GM18499 (cell line): ENCODE data around the gene FNDC11.
"Not testable (repeated sequence)": the region's sequence is repeated elsewhere in the genome, so short reads cannot be mapped to it uniquely, and the experiment has no call there.

Source experiments
- ATAC-seq: cut with Tn5 transposase; IDR thresholded peaks from one replicate; pipeline ENCODE4 v1.9.1; 2021; ENCODE audit warnings: moderate number of reproducible peaks; ENCODE audit not compliant: insufficient read depth, unreplicated experiment

Gene FNDC11

DNA sequence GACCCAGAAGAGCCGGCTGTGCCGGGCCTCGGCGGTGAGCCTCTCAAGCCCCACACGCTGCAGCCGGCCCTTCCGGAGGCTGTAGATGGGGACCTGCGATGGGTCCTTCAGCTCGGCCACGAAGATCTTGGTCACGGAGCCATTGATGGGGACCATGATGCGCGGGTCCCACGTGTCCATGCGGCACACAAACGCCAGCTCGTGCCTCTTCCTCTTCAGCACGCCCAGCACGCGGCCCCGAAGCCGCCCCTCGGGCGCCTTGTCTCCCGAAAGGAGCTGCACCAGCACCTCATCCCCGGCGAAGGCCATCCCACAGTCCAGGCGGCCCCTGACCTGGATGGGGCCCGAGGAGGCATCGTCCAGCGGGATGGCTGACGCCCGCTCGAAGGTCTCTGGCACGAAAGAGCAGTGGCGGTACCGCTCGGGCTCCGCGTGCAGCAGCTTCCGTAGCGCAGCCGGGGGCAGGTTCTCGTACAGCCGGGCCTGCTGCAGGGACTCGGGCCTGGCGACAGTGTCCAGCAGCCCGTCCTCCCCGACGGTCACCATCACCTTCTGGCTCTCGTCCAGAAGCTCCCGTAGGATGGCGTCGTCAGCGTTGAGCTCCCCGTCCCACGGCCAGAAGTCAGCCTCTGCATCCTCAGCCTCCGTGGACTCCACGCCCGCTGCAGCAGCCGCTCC, 11.2 kb downstream of the FNDC11 start:
- no peak for ATAC-seq

DNA sequence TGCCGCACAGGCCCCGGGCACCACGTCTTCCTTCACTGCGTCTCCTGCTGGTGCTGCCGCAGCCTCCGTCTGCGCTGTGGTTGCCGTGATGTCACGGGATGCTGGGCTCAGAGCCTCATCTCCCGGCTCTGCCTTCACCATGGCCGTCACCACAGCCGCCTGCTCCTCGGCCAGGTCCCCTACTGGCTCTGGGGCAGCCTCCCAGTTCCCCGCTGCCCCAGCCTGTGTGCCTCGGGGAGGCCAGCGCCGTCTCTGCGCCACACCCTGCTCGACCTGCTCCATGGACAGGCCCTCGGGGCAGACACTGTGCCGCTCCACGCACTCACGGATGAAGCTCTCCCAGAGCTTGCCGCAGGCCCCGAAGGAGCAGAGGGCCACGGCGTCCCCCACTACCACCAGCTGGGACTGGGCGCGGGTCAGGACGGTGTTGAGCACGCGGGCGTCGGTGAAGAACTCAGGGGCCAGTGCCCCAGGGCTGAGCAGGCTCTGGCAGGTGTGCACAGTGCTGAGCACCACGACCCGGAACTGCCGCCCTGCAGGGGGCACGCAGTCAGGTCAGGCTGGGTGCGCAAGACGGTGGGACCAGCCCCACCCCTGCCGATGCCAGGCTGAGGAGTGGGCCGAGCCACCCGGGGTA, 11.9 kb downstream of the FNDC11 start:
- no peak for ATAC-seq

DNA sequence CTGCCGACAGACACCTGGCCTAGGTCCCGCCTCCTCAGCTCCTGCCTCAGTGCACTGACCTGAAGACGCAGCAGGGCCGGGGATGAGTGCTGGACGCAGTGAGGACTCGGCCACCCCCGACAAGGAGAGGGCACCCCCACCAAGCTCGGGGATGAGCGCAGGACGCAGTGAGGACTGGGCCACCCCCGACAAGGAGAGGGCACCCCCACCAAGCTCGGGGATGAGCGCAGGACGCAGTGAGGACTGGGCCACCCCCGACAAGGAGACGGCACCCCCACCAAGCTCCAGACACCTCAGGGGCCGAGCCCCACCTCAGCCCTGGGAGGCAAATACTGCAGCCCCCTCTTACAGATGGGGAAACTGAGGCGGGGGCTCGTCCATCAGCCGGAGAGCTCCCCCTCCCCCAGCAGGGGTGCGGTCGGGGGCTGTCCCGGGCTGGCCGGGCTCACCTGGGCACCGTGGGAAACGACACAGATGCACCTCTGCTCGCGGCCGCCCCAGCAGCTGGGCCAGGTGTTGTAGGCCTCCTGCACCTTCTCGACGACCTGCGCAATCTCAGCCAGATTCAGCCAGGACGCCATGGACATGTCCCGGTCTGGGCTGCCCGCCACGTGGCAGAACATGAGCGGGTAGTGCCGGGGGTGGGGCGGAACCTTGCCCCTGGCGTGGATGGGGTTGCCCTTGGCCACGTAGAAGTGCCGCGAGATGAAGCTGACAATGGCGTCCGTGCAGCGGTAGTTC, 12.6 kb downstream of the FNDC11 start:
- ATAC-seq: no peak

DNA sequence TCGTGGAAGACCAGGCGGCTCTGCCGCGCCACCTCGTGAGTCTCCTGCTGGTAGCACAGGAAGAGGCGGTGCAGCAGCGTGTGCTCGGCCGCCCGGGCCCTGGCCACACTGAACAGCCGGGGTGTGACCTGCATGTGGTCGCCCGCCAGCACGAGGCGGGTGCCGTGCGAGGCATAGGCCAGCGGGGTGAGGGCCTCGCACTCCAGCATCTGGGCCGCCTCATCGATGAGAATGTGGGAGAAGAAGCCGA, 13.1 kb downstream of the FNDC11 start:
- no peak for ATAC-seq

DNA sequence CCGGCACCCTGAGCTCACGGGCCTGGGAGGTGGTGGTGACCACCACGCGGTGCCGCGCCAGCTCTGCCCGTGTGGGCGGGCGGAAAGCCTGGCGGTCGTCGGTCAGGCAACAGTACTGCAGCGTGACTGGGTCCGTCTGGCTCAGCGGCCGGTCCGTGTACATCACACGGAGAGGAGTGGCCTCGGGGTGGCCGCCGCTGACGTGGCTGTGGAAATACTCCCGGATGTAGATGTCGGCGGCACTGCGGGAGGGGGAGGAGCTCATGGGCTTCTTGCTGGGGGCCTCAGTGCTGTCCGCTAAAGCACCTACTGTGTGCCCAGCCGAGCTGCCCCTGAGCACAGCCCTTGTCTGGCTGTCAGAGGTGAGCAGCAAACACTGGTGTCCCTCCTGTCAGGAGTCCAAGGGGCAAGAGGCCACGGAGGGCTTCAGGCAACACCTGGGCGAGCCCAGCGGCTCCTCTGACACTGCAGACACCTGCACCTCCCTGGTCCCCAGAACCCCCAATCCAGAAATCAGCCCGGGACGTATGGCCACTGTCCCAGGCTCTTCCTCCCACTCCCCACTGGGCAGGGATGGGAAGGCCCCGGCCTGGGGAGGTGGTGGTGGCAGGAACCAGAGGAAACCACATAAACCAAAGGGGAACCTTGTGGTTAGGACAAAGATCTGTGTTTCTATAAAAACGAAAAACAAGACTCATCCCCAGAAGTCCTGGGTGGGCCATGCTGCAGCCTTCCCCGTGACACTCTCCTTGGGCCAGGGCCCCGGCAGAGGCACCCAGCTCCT, 13.6 kb downstream of the FNDC11 start:
- ATAC-seq: peak; percentile 49

DNA sequence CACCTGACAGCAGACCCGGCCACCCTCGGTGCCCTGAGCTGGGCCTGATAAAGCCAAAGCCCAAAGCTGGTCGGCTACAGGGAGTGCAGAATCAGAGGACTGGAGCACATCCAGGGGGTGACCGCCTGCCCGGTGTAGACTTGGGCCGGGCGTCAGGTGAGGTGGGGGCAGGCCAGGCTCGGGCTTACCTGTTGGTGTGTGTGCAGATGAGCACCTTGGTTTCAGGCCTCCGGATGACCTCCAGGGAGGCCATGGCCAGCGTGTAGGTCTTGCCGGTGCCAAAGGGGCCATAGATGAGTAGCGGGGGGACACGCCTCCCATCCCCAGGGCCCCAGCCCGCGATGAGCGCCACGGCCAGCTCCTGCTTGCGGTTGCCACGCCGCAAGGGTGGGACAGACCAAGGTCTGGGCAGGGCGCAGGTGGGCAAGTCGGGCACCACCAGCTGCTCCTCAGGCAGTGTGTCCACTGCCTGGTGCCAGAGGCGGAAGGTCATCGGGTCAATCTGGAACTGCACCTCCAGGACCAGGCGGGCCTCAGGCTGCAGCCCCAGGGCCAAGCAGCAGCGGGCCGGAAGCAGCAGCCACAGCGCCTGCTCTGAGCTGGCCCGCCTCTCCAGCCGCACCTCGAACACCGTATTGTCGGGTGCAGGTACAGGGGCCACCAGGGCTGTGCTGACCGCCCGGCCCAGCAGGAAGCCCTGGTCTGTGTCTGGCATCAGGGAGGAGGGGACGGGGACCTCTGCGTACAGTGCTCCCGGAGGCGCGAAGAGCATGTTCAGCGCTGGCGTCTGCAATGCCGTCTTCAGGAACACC, 14.4 kb downstream of the FNDC11 start:
- no peak for ATAC-seq

DNA sequence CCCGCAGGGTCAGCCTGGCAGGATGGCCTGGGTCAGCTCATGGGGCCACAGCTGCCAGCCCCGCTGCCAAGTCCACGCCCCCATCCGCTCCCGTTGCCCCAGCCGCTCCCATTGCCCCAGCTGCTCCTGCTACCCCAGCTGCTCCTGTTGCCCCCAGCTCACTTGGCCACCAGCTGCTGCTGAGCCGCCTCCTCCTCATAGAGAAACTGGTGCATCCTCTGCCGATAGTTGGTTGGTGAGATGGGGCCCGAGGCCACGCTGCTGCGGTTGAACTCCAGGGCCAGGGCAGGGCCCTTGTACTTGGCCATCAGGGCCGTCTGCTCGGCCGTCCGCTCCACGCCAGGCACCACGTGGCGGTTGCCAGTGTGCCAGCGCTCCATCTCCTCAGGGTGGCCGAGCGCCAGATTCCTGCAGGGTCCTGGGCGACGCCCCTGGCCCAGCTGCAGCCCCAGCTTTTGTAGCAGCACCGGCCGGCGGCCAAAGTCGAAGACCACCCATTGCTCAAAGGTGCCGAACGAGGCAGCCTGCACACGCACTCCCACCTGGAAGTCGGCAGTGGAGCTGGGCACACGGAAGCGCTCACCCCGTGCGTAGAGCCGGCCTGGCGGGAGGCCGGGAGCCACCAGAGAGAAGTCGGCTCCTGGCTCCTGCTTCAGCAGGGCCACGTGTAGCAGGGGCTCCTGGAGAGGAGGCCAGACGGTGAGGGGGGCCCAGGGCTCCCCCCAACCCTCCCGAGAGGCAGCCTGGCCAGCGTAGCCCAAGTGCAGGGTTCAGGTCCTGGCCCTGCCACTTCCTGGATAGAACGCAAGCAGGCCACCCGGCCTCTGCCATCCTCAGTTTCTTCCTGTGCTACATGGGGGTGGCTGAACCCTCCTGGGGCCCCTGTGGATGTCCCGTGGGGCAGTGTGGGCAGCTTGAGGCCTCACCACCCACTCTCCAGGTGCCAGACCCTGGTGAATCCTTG, 15.3 kb downstream of the FNDC11 start:
- no peak for ATAC-seq

DNA sequence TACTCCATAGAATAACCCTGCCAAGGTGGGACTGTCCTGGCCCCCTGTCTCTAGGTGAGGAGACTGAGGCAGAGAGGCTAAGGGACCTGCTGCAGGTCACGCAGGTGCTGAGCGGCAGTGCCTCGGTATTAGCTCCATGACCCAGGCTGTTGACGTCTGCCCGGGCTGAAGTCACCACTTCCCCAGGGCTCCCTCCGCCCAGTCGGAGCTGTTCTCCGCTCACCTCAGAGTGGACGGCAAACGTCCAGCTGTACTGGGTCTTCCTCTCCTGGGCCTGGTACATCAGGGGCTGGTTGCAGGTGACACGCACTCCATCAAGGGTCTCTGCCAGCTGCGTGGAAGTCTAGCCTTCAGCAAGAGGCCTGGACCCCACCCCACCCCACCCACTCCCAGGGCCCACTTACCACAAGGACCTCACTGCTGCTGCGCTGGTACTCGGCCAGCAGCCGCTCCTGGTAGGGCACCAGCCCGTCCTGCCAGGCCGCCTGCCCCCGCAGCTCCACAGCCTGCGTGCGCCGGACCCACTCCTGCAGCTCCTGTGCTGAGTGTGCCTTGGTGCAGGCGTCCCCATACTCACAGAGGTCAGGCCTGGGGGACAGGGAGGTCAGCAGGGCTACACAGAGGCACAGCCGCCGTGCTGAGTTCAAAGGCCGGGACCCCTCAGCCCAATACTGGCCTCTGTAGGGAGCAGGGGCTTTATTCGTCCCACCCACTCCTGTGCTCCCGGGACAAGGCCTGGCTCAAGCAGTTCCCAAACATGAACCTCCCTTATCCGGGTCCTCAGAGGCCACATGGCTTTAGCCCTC, 16.5 kb downstream of the FNDC11 start:
- no peak for ATAC-seq

DNA sequence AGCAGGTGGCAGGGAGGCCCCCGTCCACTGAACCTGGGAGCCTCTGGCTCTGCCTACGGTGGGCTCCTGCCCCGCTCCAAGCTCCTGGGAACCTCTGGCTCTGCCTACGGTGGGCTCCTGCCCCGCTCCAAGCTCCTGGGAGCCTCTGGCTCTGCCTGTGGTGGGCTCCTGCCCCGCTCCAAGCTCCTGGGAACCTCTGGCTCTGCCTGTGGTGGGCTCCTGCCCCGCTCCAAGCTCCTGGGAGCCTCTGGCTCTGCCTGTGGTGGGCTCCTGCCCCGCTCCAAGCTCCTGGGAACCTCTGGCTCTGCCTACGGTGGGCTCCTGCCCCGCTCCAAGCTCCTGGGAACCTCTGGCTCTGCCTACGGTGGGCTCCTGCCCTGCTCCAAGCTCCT, 17.1 kb downstream of the FNDC11 start:
- not testable (repeated sequence) for ATAC-seq

DNA sequence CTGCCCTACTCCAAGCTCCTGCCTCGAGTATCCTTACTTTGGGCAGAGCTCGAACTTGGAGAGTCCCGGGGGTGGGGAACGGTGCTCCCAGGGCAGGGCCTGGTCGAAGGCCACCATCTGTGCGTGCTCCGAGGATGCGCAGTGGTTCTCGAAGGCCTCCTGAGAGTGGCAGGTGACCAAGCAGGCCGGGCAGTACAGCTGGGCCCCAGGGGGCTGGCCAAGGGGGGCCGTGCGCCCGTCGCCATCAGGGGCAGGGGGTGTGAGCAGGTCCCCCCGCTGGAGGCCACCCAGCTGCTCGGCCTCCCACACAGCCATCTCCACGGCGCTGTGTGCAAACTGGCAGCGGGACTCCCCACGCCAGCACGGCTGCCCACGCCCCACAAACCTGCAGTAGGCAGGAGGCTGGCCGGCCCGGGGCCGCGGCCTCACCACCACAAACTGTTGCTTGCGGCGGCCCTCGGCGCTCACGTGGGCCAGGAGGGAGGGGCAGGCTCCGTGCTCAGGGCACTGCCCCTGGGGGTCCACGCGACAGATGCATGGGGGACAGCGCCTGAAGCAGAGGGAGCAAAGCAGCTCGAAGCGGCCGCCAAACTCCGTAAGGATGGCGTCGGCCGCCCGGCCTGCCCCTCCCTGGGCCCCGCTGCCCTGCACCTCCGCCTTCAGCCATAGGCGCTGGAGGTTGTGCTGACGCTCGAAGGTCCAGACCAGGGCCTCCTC, 18.3 kb downstream of the FNDC11 start:
- no peak for ATAC-seq

DNA sequence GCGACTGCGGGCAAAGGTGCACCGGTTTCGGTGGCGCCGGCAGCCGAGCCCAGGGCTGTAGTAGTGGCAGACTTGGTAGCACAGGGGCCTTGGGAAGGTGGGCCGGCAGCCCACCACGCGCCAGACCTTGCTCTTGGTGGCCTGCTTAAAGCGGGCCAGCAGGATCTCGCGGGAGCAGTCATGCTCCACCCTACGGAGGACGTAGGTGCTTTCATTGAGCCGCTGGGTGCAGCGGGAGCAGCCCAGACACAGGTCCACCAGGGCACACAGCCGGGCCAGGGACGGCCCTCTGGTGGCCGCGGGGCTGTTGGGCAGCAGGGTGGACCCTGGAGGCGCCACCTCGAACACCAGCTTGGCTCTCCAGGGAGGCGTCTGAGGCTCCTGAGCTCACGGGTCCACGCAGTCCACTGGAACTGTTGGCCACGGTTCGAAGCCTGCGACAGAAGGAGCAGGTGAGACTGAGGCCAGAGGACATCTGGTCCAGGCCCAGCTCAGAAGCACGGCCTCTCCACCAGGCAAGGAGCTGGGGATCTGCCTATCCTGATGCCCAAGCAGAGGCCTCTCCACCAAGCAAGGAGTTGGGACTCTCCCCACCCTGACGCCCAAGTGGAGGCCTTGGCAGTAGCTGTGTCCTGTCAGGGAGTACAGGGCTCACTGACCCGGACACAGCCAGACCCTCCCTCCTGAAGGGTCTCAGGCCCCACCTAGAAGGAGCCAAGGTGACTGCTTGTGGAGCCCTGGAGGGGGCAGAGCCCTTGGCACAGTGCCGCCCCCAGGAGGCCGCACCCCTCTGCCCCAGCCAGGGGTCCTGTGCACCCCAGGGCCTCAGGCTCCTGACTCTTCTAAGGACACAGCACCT, 19.1 kb downstream of the FNDC11 start:
- no peak for ATAC-seq

DNA sequence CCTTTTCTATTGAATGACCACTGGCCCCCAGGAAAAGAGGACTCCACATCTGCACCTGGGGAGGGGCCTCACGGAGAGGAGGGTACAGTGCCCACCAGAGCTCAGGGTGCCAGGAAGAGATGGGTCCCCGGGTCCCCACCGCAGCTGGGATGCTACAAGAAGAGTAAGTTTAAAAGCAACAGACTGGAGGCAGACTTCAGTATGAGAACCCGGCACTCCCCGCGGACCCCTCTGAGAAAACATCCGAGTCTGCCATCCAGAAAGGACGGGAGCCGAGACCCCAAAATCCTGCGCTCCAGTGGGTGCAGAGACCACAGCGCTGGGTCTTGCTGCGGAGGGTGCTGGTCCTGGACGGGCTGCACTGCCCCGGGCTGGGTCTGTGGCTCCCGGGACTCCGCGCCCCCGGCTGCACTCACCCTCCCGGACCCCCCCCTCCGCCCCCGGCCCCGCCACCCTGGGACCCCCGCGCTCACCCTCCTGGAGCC, 19.7 kb downstream of the FNDC11 start:
- ATAC-seq: no peak

DNA sequence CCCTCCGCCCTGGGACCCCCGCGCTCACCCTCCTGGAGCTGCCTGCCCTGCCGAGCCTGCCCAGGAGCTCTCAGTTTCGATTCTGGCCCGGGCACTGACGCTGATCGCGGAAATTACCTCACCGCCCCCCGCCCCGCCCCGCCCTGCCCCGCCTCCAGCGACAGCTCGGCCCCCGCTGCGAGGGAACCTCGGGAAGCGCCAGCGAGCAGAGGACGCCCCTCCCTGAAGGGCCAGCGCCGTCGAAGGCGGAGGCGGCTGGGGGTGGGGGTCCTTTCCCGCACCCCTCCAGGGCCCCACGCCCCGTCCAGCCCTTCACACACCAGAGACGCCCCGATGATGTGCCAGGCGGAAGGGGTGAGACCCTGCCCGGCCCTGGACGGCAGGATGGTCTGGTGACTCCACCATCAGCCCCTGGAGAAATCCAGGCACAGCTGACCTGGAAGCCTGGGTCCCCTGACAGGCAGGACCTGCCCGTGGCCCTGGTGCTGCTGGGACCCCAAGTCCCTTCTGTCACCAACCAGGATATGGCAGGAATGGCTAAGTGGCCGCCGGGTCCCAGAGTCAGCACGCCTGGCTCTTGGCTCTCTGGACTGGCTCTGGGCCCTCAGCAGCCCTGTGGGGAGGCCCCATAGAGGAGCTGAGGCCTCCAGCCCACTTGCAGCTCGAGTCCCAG, 20.3 kb downstream of the FNDC11 start, which contains the start of gene HELZ2:
TSS of gene HELZ2 (minus strand) at position 84 of the 673 bp plus-strand sequence. CDS start 1,854 bp downstream, outside the sequence.
- no peak for ATAC-seq

DNA sequence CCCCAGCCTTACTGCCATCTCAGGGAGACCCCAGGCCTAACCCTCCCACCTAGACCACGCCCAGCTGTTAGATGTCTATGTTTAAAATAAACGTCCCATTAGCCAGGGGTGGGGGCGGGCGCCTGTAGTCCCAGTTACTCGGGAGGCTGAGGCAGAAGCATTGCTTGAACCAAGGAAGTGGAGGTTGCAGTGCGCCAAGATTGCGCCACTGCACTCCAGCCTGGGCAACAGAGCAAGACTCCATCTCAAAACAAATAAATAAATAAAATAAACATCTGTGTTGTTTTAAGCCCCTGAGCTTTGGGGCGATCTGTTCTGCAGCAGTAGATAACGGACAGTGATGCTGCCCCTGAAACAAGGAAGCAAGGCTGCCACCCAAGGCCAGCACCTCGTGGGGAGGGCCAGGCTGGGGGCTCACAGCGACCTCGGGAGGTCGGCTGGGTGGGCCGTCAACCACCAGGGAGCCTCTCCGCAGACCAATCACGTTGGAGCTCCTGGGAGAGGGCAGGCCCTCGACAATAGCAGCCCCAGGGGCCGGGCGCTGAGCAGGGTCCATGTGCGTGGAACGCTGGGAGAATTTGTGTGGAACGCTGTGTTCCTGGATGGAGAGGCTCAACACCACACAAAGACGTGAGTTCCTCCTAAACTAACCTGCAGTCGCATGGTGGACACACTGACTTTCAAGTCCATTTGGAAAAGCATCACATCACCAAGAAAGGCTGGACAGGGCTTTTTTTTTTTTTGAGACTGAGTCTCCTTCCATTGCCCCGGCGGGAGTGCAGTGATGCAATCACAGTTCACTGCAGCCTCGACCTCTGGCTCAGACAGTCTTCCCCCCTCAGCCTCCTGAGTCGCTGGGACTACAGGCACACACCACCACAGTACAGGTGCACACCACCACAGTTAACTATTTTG, 21.1 kb downstream of the FNDC11 start:
- no peak for ATAC-seq

DNA sequence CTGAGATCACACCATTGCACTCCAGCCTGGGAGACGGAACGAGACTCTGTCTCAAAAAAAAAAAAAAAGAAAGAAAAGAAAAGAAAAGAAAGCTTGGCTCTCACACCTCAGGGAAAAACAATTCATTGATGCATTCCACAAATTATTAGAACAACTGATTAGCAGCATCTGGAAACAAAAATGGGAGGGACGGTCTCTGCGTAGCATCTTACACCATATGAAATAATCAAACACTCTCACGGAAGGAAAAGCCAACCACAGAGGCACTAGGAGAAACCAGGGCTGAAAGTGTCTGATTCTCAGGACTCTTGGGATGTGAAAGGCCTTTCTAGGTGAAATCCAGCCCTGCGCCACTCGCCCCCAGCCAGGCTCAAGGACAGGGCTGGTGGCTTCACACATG, 22.4 kb downstream of the FNDC11 start:
- no peak for ATAC-seq
